ENCODE measurements around the gene TFAP2A. TPM values are rescaled to one million over a fixed set of nuclear protein-coding genes. Genes with fewer than 3 reads are reported as not detected.

The TFAP2A gene
- total and polyA plus RNA-seq, 10 of the 15 experiments (the other 5 are each of a cell fraction or from before 2014, with no cell fraction given): 0.05 to 0.46 (median 0.17) TPM; not detected in 4

DNA sequence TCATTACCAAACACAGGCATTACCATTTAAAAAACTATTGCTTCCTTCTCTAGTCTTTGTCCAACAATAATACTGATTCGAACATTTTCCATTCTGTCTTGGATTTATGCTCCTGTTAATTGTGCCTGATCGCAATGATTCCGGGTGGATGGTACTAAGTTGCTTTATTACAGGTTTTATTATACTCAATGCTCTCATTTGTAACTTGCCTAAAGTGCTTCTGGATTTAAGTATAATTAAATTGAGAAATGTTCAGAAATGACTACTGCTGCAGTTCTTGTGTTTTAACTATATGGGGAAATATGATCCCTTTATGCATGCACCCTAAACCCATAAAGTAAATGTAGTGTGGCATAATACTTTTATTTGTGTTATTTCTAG, 7.2 kb downstream of the TFAP2A start (continued):
- TF ChIP-seq TBL1XR1 (IDR thresholded peaks at IDR 0.05; ENCODE audit: low read depth, low read length): no peak

DNA sequence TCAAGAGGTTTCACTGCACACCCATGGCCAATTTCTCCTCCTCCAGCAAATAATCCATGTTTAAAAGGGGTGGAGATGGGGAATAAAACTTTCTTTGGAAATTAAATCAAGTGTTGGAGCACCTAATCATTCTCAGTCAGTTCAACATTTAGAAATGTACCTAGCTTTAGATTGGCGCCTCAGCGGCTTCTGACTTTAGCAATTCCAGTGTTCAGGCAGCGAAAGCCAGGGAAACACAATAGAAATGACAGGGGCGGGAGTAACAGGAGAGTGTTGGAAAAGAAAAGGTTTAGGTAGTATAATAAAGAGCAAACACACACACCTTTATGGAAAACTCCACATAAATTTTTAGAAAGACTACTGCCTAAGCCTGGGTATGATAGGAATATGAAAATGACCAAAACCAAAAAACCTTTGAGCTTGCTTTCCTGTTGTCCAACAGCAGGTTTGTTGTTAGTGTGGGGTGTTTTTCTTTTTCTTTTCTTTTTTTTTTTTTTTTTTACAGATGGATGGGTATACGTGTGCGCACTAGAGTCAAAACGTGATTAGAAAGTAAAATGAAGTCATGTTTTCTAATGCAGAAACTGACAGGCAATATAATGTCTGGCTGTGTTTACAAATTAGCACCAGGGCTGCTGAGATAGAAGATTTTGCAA, 7.7 kb downstream of the TFAP2A start:
- Histone ChIP-seq H4K20me1 (ENCODE audit: control insufficient read depth, insufficient read depth) (no peaks in the 10 kb centered on the region), H3K79me2 (ENCODE audit: control insufficient read depth, insufficient read depth, low read length) (no peaks in the 10 kb centered on the region), H3K4me2 (ENCODE audit: control insufficient read depth, insufficient read depth) (no peak overlapping the region), H3K27me3 (replicated peaks in 1 of 2; ENCODE audit: control insufficient read depth in 2 of 2, insufficient read depth in 2 of 2, low read length in 1 of 2) (peaks cover 0 to 23% of the 10 kb centered on the region in 2 experiments; a peak in 2 of 4 replicates), H3K4me1 (ENCODE audit: control insufficient read depth, insufficient read depth, low read length) (peaks cover 3% of the 10 kb centered on the region), H3K4me3 (no peak overlapping the region), H2AFZ (ENCODE audit: control insufficient read depth, low read depth, low read length) (no peak overlapping the region), H3K36me3 (ENCODE audit: control insufficient read depth in 2 of 2, insufficient read depth in 2 of 2, low read length in 1 of 2) (no peaks in the 10 kb centered on the region), H3K9ac (ENCODE audit: control insufficient read depth, insufficient read depth, low read length) (no peak overlapping the region), H3K9me3 (replicated peaks; ENCODE audit: control insufficient read depth, insufficient read depth, low read length) (peaks cover 9% of the 10 kb centered on the region; the same call in 2 of the 3 replicates), H3K27ac (ENCODE audit: control insufficient read depth, insufficient read depth) (no peak overlapping the region)
- 15% methylated on average over 6 of the region's 7 CpGs for WGBS (ENCODE audit: insufficient coverage, insufficient replicate concordance, low lambda C conversion rate, missing lambda C conversion rate)
- TF ChIP-seq EZH2 (IDR thresholded peaks at IDR 0.05; ENCODE audit: borderline replicate concordance, control insufficient read depth, low read depth, low read length) (no peak), MXI1 (IDR thresholded peaks at IDR 0.05; ENCODE audit: low read depth, low read length) (no peak), ATF7 (IDR thresholded peaks at IDR 0.05; ENCODE audit: low read depth) (peak; percentile 54; the same call in 1 of the 2 replicates), HDGF (IDR thresholded peaks at IDR 0.05) (no peak), PML (IDR thresholded peaks at IDR 0.05; ENCODE audit: low read length) (no peak), SP1 (IDR thresholded peaks at IDR 0.05; ENCODE audit: low read depth, low read length) (no peak), NR2C1 (IDR thresholded peaks at IDR 0.05) (no peak), CREM (IDR thresholded peaks at IDR 0.05; ENCODE audit: low read depth) (no peak), ZNF207 (IDR thresholded peaks at IDR 0.05; ENCODE audit: borderline replicate concordance) (no peak), BHLHE40 (IDR thresholded peaks at IDR 0.05; ENCODE audit: borderline replicate concordance in 1 of 2, low read depth in 2 of 2, low read length in 1 of 2) (peak; percentile 33 to 76; a peak in 2 of 4 replicates)
- TF ChIP-seq, protein P1, sequence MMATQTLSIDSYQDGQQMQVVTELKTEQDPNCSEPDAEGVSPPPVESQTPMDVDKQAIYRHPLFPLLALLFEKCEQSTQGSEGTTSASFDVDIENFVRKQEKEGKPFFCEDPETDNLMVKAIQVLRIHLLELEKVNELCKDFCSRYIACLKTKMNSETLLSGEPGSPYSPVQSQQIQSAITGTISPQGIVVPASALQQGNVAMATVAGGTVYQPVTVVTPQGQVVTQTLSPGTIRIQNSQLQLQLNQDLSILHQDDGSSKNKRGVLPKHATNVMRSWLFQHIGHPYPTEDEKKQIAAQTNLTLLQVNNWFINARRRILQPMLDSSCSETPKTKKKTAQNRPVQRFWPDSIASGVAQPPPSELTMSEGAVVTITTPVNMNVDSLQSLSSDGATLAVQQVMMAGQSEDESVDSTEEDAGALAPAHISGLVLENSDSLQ (IDR thresholded peaks at IDR 0.05): 0 out of 2 replicates have a peak, but pooled peaks have one; percentile 18
- TF ChIP-seq, protein P2, sequence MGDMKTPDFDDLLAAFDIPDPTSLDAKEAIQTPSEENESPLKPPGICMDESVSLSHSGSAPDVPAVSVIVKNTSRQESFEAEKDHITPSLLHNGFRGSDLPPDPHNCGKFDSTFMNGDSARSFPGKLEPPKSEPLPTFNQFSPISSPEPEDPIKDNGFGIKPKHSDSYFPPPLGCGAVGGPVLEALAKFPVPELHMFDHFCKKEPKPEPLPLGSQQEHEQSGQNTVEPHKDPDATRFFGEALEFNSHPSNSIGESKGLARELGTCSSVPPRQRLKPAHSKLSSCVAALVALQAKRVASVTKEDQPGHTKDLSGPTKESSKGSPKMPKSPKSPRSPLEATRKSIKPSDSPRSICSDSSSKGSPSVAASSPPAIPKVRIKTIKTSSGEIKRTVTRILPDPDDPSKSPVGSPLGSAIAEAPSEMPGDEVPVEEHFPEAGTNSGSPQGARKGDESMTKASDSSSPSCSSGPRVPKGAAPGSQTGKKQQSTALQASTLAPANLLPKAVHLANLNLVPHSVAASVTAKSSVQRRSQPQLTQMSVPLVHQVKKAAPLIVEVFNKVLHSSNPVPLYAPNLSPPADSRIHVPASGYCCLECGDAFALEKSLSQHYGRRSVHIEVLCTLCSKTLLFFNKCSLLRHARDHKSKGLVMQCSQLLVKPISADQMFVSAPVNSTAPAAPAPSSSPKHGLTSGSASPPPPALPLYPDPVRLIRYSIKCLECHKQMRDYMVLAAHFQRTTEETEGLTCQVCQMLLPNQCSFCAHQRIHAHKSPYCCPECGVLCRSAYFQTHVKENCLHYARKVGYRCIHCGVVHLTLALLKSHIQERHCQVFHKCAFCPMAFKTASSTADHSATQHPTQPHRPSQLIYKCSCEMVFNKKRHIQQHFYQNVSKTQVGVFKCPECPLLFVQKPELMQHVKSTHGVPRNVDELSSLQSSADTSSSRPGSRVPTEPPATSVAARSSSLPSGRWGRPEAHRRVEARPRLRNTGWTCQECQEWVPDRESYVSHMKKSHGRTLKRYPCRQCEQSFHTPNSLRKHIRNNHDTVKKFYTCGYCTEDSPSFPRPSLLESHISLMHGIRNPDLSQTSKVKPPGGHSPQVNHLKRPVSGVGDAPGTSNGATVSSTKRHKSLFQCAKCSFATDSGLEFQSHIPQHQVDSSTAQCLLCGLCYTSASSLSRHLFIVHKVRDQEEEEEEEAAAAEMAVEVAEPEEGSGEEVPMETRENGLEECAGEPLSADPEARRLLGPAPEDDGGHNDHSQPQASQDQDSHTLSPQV (IDR thresholded peaks at IDR 0.05): no peak
- TF ChIP-seq, protein P3, sequence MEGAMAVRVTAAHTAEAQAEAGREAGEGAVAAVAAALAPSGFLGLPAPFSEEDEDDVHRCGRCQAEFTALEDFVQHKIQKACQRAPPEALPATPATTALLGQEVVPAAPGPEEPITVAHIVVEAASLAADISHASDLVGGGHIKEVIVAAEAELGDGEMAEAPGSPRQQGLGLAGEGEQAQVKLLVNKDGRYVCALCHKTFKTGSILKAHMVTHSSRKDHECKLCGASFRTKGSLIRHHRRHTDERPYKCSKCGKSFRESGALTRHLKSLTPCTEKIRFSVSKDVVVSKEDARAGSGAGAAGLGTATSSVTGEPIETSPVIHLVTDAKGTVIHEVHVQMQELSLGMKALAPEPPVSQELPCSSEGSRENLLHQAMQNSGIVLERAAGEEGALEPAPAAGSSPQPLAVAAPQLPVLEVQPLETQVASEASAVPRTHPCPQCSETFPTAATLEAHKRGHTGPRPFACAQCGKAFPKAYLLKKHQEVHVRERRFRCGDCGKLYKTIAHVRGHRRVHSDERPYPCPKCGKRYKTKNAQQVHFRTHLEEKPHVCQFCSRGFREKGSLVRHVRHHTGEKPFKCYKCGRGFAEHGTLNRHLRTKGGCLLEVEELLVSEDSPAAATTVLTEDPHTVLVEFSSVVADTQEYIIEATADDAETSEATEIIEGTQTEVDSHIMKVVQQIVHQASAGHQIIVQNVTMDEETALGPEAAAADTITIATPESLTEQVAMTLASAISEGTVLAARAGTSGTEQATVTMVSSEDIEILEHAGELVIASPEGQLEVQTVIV (IDR thresholded peaks at IDR 0.05; ENCODE audit: borderline replicate concordance, partially characterized antibody): no peak
- SMC1A ChIA-PET (ENCODE audit: uncharacterized antibody, unreplicated experiment): interaction anchor here (1.5 kb wide), 1 partner anchor 19 kb away, joined by 3 read pairs; no protein-coding TSS in a partner anchor
- in situ Hi-C loops (cut with MboI): no loop called here
- RAD21 ChIA-PET (ENCODE audit: unreplicated experiment): interaction anchor here (0.6 to 2.8 kb wide), 2 partner anchors 22 kb away, joined by 3 to 11 read pairs; no protein-coding TSS in a partner anchor
- DNase-seq (ENCODE audit: low read depth, low spot score): no peak
- no TSS peak for BruUV-seq (replicated peaks)
- intact Hi-C loops (cut with micrococcal nuclease; ENCODE audit: unreplicated experiment): no loop called here
- no peak for FAIRE-seq
- POLR2A ChIA-PET: interaction anchor here (0.7 kb wide), 1 partner anchor 630 kb away, joined by 3 read pairs; no protein-coding TSS in a partner anchor
- ATAC-seq: no peak
- CTCF ChIA-PET: interaction anchor here (1.2 kb wide), 1 partner anchor 27 kb away, joined by 4 read pairs; no protein-coding TSS in a partner anchor
